MCF 10A (cell line): ENCODE measurements around the gene MUC2. TPM values are rescaled to one million over a fixed set of nuclear protein-coding genes. Genes with fewer than 3 reads are reported as not detected.

Experiments used
- BruUV-seq: library from RNA; stranded (reverse); fragments of 400-500 nt; replicated peaks from 2 replicates; lab custom pipeline; 2021; lab: Mats Ljungman, UMichigan
- CTCF ChIA-PET: fragments of 300-600 bp; sonication (Branson Sonifier 250); formaldehyde crosslinking; extraction: SDS; loops from one replicate; lab custom pipeline; 2021; ENCODE audit warnings: antibody characterized with exemption, inconsistent platforms; lab: Yijun Ruan, JAX
- POLR2A ChIA-PET: fragments of 300-600, 350-650 bp; sonication (Branson Sonifier 250); formaldehyde crosslinking; extraction: SDS; loops from one replicate; lab custom pipeline; 2020; ENCODE audit warnings: antibody characterized with exemption, inconsistent platforms; lab: Yijun Ruan, JAX
- DNase-seq: peaks from one replicate; pipeline ENCODE4 v3.0.0-alpha.2; 2018; ENCODE audit not compliant: unreplicated experiment
- H3K27ac Mint-ChIP-seq: one replicate; pipeline ENCODE4 v1.8.0; 2022; ENCODE audit warnings: mild to moderate bottlenecking, low read depth, mixed read lengths; ENCODE audit not compliant: unreplicated experiment
- H3K27me3 Mint-ChIP-seq: one replicate; pipeline ENCODE4 v1.8.0; 2022; ENCODE audit warnings: mixed read lengths; ENCODE audit not compliant: insufficient read depth, unreplicated experiment
- H3K36me3 Mint-ChIP-seq: one replicate; pipeline ENCODE4 v1.8.0; 2022; ENCODE audit warnings: mild to moderate bottlenecking, moderate library complexity, mixed read lengths; ENCODE audit not compliant: insufficient read depth, unreplicated experiment
- H3K4me1 Mint-ChIP-seq: one replicate; pipeline ENCODE4 v1.8.0; 2022; ENCODE audit warnings: mixed read lengths; ENCODE audit not compliant: insufficient read depth, unreplicated experiment
- H3K4me3 Mint-ChIP-seq: one replicate; pipeline ENCODE4 v1.8.0; 2022; ENCODE audit warnings: mild to moderate bottlenecking, moderate library complexity, mixed read lengths; ENCODE audit not compliant: unreplicated experiment
- H3K9me3 Mint-ChIP-seq: one replicate; pipeline ENCODE4 v1.8.0; 2022; ENCODE audit warnings: mixed read lengths; ENCODE audit not compliant: unreplicated experiment
- intact Hi-C: fragments of 100-400 bp; cut with micrococcal nuclease; formaldehyde crosslinking; loops from 2 replicates; pipeline ENCODE4 v1.14.1; 2022
- total RNA-seq: library from RNA; stranded (reverse); gene quantifications from 2 replicates; pipeline ENCODE4 v1.2.3, GENCODE V29; 2022
- TF ChIP-seq, protein P1 (sequence below): fragments of 200-600 bp; IDR thresholded peaks from one replicate; pipeline ENCODE4 v1.8.0; 2022; ENCODE audit warnings: antibody characterized with exemption, mild to moderate bottlenecking; ENCODE audit not compliant: unreplicated experiment

The MUC2 gene
- total RNA-seq, 1 experiment from 2014 or later = 0.02 TPM

DNA sequence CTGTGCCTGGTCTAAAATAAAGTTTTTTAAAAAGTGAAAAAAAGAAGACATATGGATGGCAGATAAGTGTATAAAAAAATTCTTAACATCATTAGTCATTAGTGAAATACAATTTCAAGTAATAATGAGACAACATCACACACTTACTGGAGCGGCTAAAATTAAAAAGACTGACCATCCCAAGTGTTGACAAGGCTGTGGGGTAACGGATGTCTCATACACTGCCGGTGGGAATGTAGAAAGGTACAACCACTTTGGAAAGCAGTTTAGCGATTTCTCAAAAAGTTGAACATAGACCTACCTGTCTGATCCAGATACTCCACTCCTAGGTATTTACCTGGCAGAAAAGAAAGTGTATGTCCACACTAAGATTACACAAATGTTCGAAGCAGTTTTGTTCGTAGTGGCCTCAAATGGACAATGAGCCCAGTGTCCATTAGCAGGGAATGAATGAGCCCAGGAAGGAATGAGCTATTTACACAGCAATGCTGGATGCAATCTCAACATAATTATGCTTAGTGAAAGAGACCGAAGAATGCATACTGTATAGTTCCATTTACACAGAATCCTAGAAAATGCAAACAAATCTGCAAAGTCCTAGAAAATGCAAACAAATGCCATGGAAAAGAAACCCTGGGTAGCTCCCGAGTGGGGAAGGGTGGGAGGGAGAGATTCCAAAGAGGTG lies 6.7 kb upstream of the MUC2 start:
- BruUV-seq = no TSS peak
- Mint-ChIP-seq H3K9me3 (no peaks in the 10 kb centered on the region), H3K4me3 (no peak overlapping the region), H3K27ac (no peak overlapping the region), H3K4me1 (no peaks in the 10 kb centered on the region), H3K27me3 (no peaks in the 10 kb centered on the region), H3K36me3 (no peaks in the 10 kb centered on the region)
- ChIA-PET POLR2A (interaction anchor here (0.6 kb wide), 1 partner anchor 151 kb away, joined by 3 read pairs; no protein-coding TSS in a partner anchor), CTCF (interaction anchor here (0.6 kb wide), 1 partner anchor 70 kb away, joined by 4 read pairs; no protein-coding TSS in a partner anchor)
- no peak for DNase-seq
- TF ChIP-seq, protein P1, sequence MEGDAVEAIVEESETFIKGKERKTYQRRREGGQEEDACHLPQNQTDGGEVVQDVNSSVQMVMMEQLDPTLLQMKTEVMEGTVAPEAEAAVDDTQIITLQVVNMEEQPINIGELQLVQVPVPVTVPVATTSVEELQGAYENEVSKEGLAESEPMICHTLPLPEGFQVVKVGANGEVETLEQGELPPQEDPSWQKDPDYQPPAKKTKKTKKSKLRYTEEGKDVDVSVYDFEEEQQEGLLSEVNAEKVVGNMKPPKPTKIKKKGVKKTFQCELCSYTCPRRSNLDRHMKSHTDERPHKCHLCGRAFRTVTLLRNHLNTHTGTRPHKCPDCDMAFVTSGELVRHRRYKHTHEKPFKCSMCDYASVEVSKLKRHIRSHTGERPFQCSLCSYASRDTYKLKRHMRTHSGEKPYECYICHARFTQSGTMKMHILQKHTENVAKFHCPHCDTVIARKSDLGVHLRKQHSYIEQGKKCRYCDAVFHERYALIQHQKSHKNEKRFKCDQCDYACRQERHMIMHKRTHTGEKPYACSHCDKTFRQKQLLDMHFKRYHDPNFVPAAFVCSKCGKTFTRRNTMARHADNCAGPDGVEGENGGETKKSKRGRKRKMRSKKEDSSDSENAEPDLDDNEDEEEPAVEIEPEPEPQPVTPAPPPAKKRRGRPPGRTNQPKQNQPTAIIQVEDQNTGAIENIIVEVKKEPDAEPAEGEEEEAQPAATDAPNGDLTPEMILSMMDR = no peak
- intact Hi-C loops = no loop called here

DNA sequence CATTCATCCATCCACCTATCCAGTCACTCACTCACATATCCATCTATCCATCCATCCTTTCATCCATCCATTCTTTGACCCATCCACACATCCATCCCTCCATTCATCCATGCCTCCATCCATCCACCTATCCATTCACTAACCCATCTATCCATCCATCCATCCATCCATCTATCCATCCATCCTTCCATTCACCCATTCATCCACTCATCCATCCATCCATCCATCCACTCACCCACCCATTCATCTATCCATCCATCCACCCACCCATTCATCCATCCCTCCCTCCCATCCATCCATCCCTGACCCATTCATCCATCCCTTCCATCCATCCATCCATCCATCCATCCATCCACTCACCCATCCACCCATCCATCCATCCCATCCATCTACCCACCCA lies 4.9 kb upstream of the MUC2 start:
- DNase-seq = no peak
- POLR2A ChIA-PET = no interaction called here
- H3K4me1 Mint-ChIP-seq = no peaks in the 10 kb centered on the region
- H3K9me3 Mint-ChIP-seq = no peaks in the 10 kb centered on the region
- intact Hi-C loops = no loop called here
- CTCF ChIA-PET = no interaction called here
- H3K27ac Mint-ChIP-seq = no peak overlapping the region
- TF ChIP-seq, protein P1 = no peak
- peaks cover 4% of the 10 kb centered on the region for H3K36me3 Mint-ChIP-seq
- no TSS peak for BruUV-seq
- no peaks in the 10 kb centered on the region for H3K27me3 Mint-ChIP-seq
- no peak overlapping the region for H3K4me3 Mint-ChIP-seq

DNA sequence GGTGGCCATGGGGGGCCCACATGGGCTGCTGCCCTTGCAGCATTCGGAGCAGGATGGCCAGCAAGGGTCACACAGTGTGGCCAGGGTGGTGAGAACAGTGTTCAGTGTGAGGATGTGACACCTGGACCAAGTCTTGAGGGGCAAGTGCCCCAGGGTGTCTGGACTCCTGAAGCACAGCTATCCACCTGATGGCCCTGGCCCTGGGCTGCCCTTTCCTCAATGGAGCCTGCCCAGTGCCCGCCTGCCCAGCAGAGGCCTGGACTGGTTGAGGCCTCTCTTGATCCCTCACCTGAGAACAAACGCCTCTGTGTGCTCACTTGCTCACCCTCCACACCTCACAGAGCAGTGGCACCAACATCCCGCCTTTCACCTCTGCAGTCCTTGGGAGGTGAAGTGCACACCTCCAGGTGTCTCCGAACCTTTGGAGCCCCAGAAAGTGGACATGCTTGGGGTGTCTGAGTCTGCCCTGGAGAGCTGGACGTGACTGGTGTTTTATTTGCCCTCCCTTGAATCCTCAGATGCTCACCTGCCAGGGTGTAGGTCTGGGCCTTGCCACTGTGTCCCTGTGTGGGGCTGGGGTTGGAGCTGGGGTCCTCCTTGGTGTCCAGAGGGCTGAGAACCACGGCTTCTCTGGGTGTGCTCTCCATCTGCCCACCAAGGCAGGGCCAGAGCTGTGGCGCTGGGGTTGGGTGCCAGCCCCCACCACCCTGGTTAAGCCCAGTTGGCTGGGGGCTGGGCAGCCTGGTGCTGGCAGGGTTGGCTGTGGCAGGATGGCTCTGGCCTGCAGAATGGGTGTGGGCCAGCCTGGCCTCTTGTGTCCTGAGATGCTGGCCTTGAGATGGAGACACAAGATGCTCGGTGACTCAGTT lies 3.8 kb upstream of the MUC2 start:
- no peak for DNase-seq
- no TSS peak for BruUV-seq
- CTCF ChIA-PET = no interaction called here
- Mint-ChIP-seq H3K9me3 (no peaks in the 10 kb centered on the region), H3K4me1 (no peaks in the 10 kb centered on the region), H3K4me3 (no peak overlapping the region), H3K27me3 (no peaks in the 10 kb centered on the region), H3K27ac (no peak overlapping the region), H3K36me3 (peaks cover 7% of the 10 kb centered on the region)
- intact Hi-C loops = no loop called here
- TF ChIP-seq, protein P1 = no peak
- POLR2A ChIA-PET = no interaction called here

DNA sequence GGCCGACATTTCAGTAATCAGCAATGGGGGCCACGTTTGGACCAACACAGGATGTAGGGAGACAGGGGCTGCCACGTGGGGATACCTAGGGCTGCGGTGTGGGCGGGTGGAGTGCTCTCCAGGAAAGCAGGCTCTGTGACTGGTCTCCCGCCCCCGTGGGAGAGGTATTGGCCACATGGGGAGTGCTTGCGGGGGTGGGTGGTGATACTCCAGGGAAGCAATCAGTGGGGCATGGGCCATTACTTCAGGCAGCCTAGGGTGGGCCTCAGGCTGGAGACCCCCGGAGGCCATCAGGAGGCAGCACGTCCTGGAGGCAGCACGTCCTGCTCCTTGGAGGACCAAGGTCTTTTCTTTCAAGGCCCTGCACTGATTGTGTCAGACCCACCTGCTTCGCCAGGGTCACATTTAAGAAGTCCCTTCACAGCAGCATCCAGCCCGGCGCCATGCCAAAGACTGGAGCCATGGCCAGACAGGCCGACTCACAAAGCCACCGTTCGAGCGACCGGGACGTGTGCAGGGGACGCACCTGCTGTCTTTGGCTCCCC lies 3.0 kb upstream of the MUC2 start:
- Mint-ChIP-seq H3K4me3 (no peak overlapping the region), H3K27me3 (no peaks in the 10 kb centered on the region), H3K36me3 (peaks cover 7% of the 10 kb centered on the region), H3K4me1 (no peaks in the 10 kb centered on the region), H3K27ac (no peak overlapping the region), H3K9me3 (no peaks in the 10 kb centered on the region)
- no peak for DNase-seq
- CTCF ChIA-PET = no interaction called here
- POLR2A ChIA-PET = no interaction called here
- BruUV-seq = no TSS peak
- intact Hi-C loops = no loop called here
- TF ChIP-seq, protein P1 = no peak
